ENCODE measurements around the gene PDE6C.

Gene PDE6C

GRCh38 chr10:93710333-93710909 lies 98.1 kb downstream of the PDE6C start:
- no peak for DNase-seq

GRCh38 chr10:93711891-93712290 lies 99.6 kb downstream of the PDE6C start:
- no peak for DNase-seq

- DNase-seq = no peak
Observed at GRCh38 chr10:93712593-93712992, 100.3 kb downstream of the PDE6C start.

GRCh38 chr10:93715345-93715744 lies 103.0 kb downstream of the PDE6C start:
- no peak for DNase-seq

Data from kidney glomerular epithelial cell (primary cell).